Colonic mucosa (tissue), 4 donors: ENCODE results near the gene IL3. TPM values are rescaled to one million over a fixed set of nuclear protein-coding genes. Genes with fewer than 3 reads are reported as not detected.

Source experiments
- DNase-seq: peaks from one replicate; pipeline ENCODE4 v3.0.0-alpha.2; 2020
- H3K27ac ChIP-seq: fragments of 200-600 bp; one replicate; pipeline ENCODE4 v1.8.0; 2021
- H3K27me3 ChIP-seq: fragments of 200-600 bp; one replicate; pipeline ENCODE4 v1.8.0; 2021
- H3K36me3 ChIP-seq: fragments of 200-600 bp; one replicate; pipeline ENCODE4 v1.8.0; 2021
- H3K4me1 ChIP-seq: fragments of 200-600 bp; one replicate; pipeline ENCODE4 v1.8.0; 2021; ENCODE audit warnings: mild to moderate bottlenecking
- H3K4me3 ChIP-seq: fragments of 200-600 bp; one replicate; pipeline ENCODE4 v1.8.0; 2021
- H3K9ac ChIP-seq, 2 donors: one replicate each; pipeline ENCODE4 v1.7.0; 2013; ENCODE audit warnings: control low read depth in 2 of 2, low read depth in 2 of 2, low read length in 2 of 2
- H3K9me3 ChIP-seq: fragments of 200-600 bp; one replicate; pipeline ENCODE4 v1.8.0; 2021
- CTCF ChIP-seq: fragments of 200-600 bp; IDR thresholded peaks from one replicate; pipeline ENCODE4 v1.8.0; 2022; ENCODE audit warnings: antibody characterized with exemption, mild to moderate bottlenecking
- intact Hi-C: fragments of 100-400 bp; cut with DNase I; formaldehyde crosslinking; loops from one replicate; pipeline ENCODE4 v1.14.1; 2022
- total RNA-seq, 2 donors: library from RNA; stranded (reverse); fragmentation: NEBNext Ultra II Directional in 1 of 2; extraction: Animal tissue kit (Norgen Biotek cat#: 25700) in 1 of 2; gene quantifications; one replicate each; pipeline ENCODE4 v1.2.1, GENCODE V29; 2021
- donor health status: healthy.
- donor health status: DM: no; HTN: no; CAD: no.
- donor health status: DM: no; HTN: no; CAD: no.

IL3 gene
- total RNA-seq, result under 1 TPM in 1 of 2 donors, not detected in 1; 0.25 TPM

- H3K4me3 ChIP-seq, result no peak within 1 kb of the TSS
- H3K27ac ChIP-seq, result no peak within 1 kb of the TSS
- TF ChIP-seq CTCF, result no peak
- no peaks in the 10 kb centered on the region for H3K36me3 ChIP-seq
- H3K27me3 ChIP-seq, result no peaks in the 10 kb centered on the region
- no peak within 1 kb of the TSS for H3K9ac ChIP-seq
- no peak for DNase-seq
- no peaks in the 10 kb centered on the region for H3K4me1 ChIP-seq
- no peaks in the 10 kb centered on the region for H3K9me3 ChIP-seq
- intact Hi-C loops, result loop anchor here (5.0 kb wide), 1 partner anchor 248 kb away; no protein-coding TSS in a partner anchor
Observed at GRCh38 chr5:132060501-132061161, at the start of gene IL3. TSS of gene IL3 (plus strand) at chr5:132060655. CDS start at chr5:132060707, 52 bp downstream.

- Histone ChIP-seq H3K27ac (no peak overlapping the region), H3K9ac (no peak overlapping the region), H3K4me1 (no peaks in the 10 kb centered on the region), H3K36me3 (no peaks in the 10 kb centered on the region), H3K27me3 (peaks cover 16% of the 10 kb centered on the region), H3K4me3 (peak overlapping the region; percentile 62), H3K9me3 (no peaks in the 10 kb centered on the region)
- intact Hi-C loops, result no loop called here
- no peak for DNase-seq
- TF ChIP-seq CTCF, result no peak
Observed at GRCh38 chr5:132010989-132011621, 49.4 kb upstream of the IL3 start.

GRCh38 chr5:132011622-132012343 is 48.7 kb upstream of the IL3 start, which contains the start of gene ACSL6:
TSS of gene ACSL6 (minus strand) at chr5:132011658. CDS start at chr5:132011553, 105 bp downstream.
- no peaks in the 10 kb centered on the region for H3K36me3 ChIP-seq
- intact Hi-C loops, result no loop called here

GRCh38 chr5:132012371-132013005 is 48.0 kb upstream of the IL3 start:
- Histone ChIP-seq H3K9ac (no peak overlapping the region), H3K36me3 (no peaks in the 10 kb centered on the region), H3K4me1 (no peaks in the 10 kb centered on the region), H3K27me3 (peaks cover 16% of the 10 kb centered on the region), H3K27ac (no peak overlapping the region), H3K4me3 (no peak overlapping the region), H3K9me3 (no peaks in the 10 kb centered on the region)
- intact Hi-C loops, result no loop called here
- TF ChIP-seq CTCF, result no peak
- DNase-seq, result peak; percentile 18

More at GRCh38 chr5:132011622-132012343, 48.7 kb upstream of the IL3 start, which contains the start of gene ACSL6:
- no peaks in the 10 kb centered on the region for H3K4me1 ChIP-seq
- no peak within 1 kb of the TSS for H3K9ac ChIP-seq
- TF ChIP-seq CTCF, result no peak
- peak within 1 kb of the TSS; percentile 62 for H3K4me3 ChIP-seq
- peaks cover 16% of the 10 kb centered on the region for H3K27me3 ChIP-seq
- no peaks in the 10 kb centered on the region for H3K9me3 ChIP-seq
- no peak within 1 kb of the TSS for H3K27ac ChIP-seq
- peak; percentile 21 for DNase-seq

GRCh38 chr5:132013006-132013689 is 47.3 kb upstream of the IL3 start:
- TF ChIP-seq CTCF, result no peak
- Histone ChIP-seq H3K27ac (no peak overlapping the region), H3K4me3 (no peak overlapping the region), H3K9ac (no peak overlapping the region), H3K27me3 (peaks cover 16% of the 10 kb centered on the region), H3K36me3 (no peaks in the 10 kb centered on the region), H3K4me1 (no peaks in the 10 kb centered on the region), H3K9me3 (no peaks in the 10 kb centered on the region)
- DNase-seq, result peak; percentile 14
- intact Hi-C loops, result no loop called here
